Measurements from ENCODE around the gene KRT12. TPM values are rescaled to one million over a fixed set of nuclear protein-coding genes. Genes with fewer than 3 reads are reported as not detected.

KRT12 gene
- total and polyA plus RNA-seq, 4 donors, result not detected

DNA sequence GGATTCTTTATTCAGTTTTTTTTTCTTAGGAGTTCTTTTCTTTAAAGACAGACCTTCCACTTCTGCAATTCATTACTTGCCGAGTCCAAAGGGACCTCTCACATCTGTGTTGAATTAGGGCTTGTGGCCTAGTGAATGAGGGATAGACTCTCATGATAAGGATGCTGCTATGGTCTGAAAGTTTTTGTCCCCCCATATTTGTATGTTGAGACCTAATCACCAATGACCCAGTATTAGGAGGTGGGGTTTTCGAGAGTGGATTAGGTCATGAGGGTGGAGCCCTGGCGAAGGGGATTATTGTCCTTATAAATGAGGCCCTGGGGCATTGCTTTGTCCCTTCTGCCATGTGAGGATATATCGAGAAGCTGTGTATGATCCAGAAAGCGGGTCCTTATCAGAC is 9.5 kb downstream of the KRT12 start:
- Histone ChIP-seq H3K27ac (ENCODE audit: low read depth in 1 of 2, low read length in 2 of 2) (no peak overlapping the region), H3K27me3 (ENCODE audit: control insufficient read depth in 4 of 4, insufficient read depth in 4 of 4, low read length in 3 of 4) (peaks cover 0 to 1% (median 0%) of the 10 kb centered on the region in 4 donors), H3K9me3 (ENCODE audit: control insufficient read depth in 4 of 4, low read length in 3 of 4) (no peaks in the 10 kb centered on the region), H3K9ac (ENCODE audit: low read depth in 1 of 2, low read length in 2 of 2) (no peak overlapping the region), H3K36me3 (ENCODE audit: control insufficient read depth in 4 of 4, insufficient read depth in 3 of 4, low read depth in 1 of 4, low read length in 3 of 4) (no peaks in the 10 kb centered on the region), H3K4me1 (ENCODE audit: control insufficient read depth in 4 of 4, insufficient read depth in 4 of 4, low read length in 3 of 4) (no peaks in the 10 kb centered on the region), H3K4me3 (ENCODE audit: low read depth in 1 of 3, low read length in 3 of 3) (no peak overlapping the region)
- TF ChIP-seq FOXA2 (IDR thresholded peaks at IDR 0.05), result no peak
- TF ChIP-seq HNF4A (conservative IDR thresholded peaks at IDR 0.05), result no peak
- TF ChIP-seq SP1 (IDR thresholded peaks at IDR 0.05), result no peak
- no peak for TF ChIP-seq YY1 (IDR thresholded peaks at IDR 0.05)
- no peak for TF ChIP-seq RXRA (IDR thresholded peaks at IDR 0.05)
- TF ChIP-seq, protein P1, sequence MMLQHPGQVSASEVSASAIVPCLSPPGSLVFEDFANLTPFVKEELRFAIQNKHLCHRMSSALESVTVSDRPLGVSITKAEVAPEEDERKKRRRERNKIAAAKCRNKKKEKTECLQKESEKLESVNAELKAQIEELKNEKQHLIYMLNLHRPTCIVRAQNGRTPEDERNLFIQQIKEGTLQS (IDR thresholded peaks at IDR 0.05), result no peak
- no peak for TF ChIP-seq RAD21 (IDR thresholded peaks at IDR 0.05)
- TF ChIP-seq NR2F2 (IDR thresholded peaks at IDR 0.05), result no peak
- TF ChIP-seq, protein P2, sequence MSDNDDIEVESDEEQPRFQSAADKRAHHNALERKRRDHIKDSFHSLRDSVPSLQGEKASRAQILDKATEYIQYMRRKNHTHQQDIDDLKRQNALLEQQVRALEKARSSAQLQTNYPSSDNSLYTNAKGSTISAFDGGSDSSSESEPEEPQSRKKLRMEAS (IDR thresholded peaks at IDR 0.05), result no peak
- TF ChIP-seq GABPA (IDR thresholded peaks at IDR 0.05 in 1 of 2, conservative IDR thresholded peaks at IDR 0.05 in 1 of 2), result no peak
- no peak for DNase-seq (ENCODE audit: low spot score)
- WGBS, result 78% methylated on average over 5 of the region's 5 CpGs

DNA sequence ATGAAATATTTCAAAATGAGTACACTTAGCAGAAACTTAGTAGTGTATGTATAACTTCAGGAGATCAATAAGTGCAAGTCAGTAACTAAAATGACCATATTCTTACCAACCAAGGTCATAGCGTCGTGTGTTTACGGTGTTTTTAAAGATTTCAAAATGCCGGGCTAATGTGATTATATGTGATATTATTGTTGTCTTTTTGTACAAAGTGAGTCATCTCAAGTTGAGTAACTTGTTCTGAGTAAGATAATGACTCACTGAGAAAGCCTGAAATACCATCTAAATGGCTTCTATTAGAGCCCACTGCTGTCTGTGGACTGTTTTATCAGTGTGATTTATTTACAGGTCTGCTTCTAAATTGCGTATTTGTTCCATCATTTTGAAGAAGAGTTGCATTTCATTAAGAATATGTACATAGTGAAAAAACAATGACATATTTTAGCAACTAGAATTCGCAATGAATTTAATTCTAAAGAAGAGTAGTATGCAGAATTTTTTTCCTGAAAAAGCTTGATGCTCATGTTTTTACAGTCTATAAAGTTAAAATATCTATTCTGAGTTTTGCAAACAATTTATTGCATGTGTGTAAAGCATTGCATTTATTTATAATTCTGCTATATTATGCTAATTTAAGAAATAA is 12.7 kb downstream of the KRT12 start:
- H3K27me3 ChIP-seq (ENCODE audit: control insufficient read depth in 4 of 4, insufficient read depth in 4 of 4, low read length in 3 of 4), result peaks cover 0 to 3% (median 0%) of the 10 kb centered on the region in 4 donors
- 53% methylated on average over 6 of the region's 6 CpGs for WGBS
- H3K4me3 ChIP-seq (ENCODE audit: low read depth in 1 of 3, low read length in 3 of 3), result no peak overlapping the region
- no peak overlapping the region for H3K27ac ChIP-seq (ENCODE audit: low read depth in 1 of 2, low read length in 2 of 2)
- H3K9me3 ChIP-seq (ENCODE audit: control insufficient read depth in 4 of 4, low read length in 3 of 4), result no peaks in the 10 kb centered on the region
- no peak overlapping the region for H3K9ac ChIP-seq (ENCODE audit: low read depth in 1 of 2, low read length in 2 of 2)
- no peaks in the 10 kb centered on the region for H3K4me1 ChIP-seq (ENCODE audit: control insufficient read depth in 4 of 4, insufficient read depth in 4 of 4, low read length in 3 of 4)
- no peaks in the 10 kb centered on the region for H3K36me3 ChIP-seq (ENCODE audit: control insufficient read depth in 4 of 4, insufficient read depth in 3 of 4, low read depth in 1 of 4, low read length in 3 of 4)
- no peak for DNase-seq (ENCODE audit: low spot score)
- TF ChIP-seq JUND (IDR thresholded peaks at IDR 0.05) (peak in 1 of 2 donors; percentile 12), RAD21 (IDR thresholded peaks at IDR 0.05) (no peak)

DNA sequence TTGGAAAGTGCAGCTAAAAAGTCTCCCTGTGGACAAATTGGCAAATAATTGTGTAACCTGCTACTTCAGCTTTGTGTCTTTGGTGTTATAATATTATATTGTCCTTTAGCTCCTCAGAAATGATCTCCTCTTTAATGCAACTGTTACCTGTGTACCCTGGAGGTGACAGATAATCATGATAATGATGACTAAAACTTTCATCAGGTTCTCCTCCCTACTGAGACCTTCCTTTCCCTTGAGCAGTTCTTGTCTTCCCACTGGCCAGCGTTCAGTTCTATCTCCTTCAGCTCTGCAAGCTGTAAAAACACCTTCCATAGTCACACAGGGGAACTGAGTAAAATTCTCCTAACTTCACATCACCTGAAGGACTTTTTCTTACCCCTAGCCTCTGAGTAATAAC is 14.7 kb downstream of the KRT12 start:
- Histone ChIP-seq H3K4me1 (ENCODE audit: control insufficient read depth in 4 of 4, insufficient read depth in 4 of 4, low read length in 3 of 4) (no peaks in the 10 kb centered on the region), H3K27me3 (ENCODE audit: control insufficient read depth in 4 of 4, insufficient read depth in 4 of 4, low read length in 3 of 4) (peaks cover 0 to 3% (median 0%) of the 10 kb centered on the region in 4 donors), H3K9ac (ENCODE audit: low read depth in 1 of 2, low read length in 2 of 2) (no peak overlapping the region), H3K27ac (ENCODE audit: low read depth in 1 of 2, low read length in 2 of 2) (no peak overlapping the region), H3K9me3 (ENCODE audit: control insufficient read depth in 4 of 4, low read length in 3 of 4) (no peaks in the 10 kb centered on the region), H3K4me3 (ENCODE audit: low read depth in 1 of 3, low read length in 3 of 3) (no peak overlapping the region), H3K36me3 (ENCODE audit: control insufficient read depth in 4 of 4, insufficient read depth in 3 of 4, low read depth in 1 of 4, low read length in 3 of 4) (no peaks in the 10 kb centered on the region)
- WGBS, result 63% methylated on average over 1 of the region's 1 CpG
- TF ChIP-seq EGR1 (IDR thresholded peaks at IDR 0.05; ENCODE audit: low read depth in 2 of 2), result no peak
- TF ChIP-seq HNF4G (IDR thresholded peaks at IDR 0.05), result no peak
- no peak for TF ChIP-seq GABPA (IDR thresholded peaks at IDR 0.05 in 1 of 2, conservative IDR thresholded peaks at IDR 0.05 in 1 of 2)
- no peak for TF ChIP-seq HNF4A (conservative IDR thresholded peaks at IDR 0.05)
- TF ChIP-seq NR2F2 (IDR thresholded peaks at IDR 0.05), result no peak
- no peak for TF ChIP-seq RXRA (IDR thresholded peaks at IDR 0.05)
- TF ChIP-seq, protein P1 (IDR thresholded peaks at IDR 0.05), result no peak
- TF ChIP-seq, protein P3, sequence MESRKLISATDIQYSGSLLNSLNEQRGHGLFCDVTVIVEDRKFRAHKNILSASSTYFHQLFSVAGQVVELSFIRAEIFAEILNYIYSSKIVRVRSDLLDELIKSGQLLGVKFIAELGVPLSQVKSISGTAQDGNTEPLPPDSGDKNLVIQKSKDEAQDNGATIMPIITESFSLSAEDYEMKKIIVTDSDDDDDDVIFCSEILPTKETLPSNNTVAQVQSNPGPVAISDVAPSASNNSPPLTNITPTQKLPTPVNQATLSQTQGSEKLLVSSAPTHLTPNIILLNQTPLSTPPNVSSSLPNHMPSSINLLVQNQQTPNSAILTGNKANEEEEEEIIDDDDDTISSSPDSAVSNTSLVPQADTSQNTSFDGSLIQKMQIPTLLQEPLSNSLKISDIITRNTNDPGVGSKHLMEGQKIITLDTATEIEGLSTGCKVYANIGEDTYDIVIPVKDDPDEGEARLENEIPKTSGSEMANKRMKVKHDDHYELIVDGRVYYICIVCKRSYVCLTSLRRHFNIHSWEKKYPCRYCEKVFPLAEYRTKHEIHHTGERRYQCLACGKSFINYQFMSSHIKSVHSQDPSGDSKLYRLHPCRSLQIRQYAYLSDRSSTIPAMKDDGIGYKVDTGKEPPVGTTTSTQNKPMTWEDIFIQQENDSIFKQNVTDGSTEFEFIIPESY (IDR thresholded peaks at IDR 0.05), result no peak
- DNase-seq (ENCODE audit: low spot score), result no peak

Data from liver (tissue), 9 donors.